ENCODE data around the gene TMEM131. TPM values are rescaled to one million over a fixed set of nuclear protein-coding genes. Genes with fewer than 3 reads are reported as not detected.

TMEM131 gene
- total and polyA plus RNA-seq, 2 of the 8 experiments (the other 6 are each of a cell fraction or from before 2014, with no cell fraction given), result 9.7 to 22.9 TPM

GRCh38 chr2:97727296-97727695, 268.5 kb downstream of the TMEM131 start (continued):
- TF ChIP-seq SP1 (IDR thresholded peaks at IDR 0.05; ENCODE audit: low read depth, low read length) (no peak), CTBP2 (IDR thresholded peaks at IDR 0.05; ENCODE audit: borderline replicate concordance, insufficient read depth, insufficient read length, low read length) (no peak), SIN3A (conservative IDR thresholded peaks at IDR 0.05 in 1 of 2, IDR thresholded peaks at IDR 0.05 in 1 of 2; ENCODE audit: low read depth in 1 of 2, low read length in 2 of 2) (no peak), RNF2 (IDR thresholded peaks at IDR 0.05; ENCODE audit: borderline replicate concordance, low read depth, low read length, missing control alignments, poor library complexity, severe bottlenecking) (no peak), ATF3 (IDR thresholded peaks at IDR 0.05; ENCODE audit: insufficient read depth, low read depth, low read length) (no peak), ZNF274 (IDR thresholded peaks at IDR 0.05; ENCODE audit: borderline replicate concordance, extremely low read depth, low read length) (no peak), SIRT6 (IDR thresholded peaks at IDR 0.05; ENCODE audit: low read length) (no peak)

Data from H1 (cell line).